ENCODE data around the gene POLR2J. TPM values are rescaled to one million over a fixed set of nuclear protein-coding genes. Genes with fewer than 3 reads are reported as not detected.
"Not testable (repeated sequence)": the region's sequence is repeated elsewhere in the genome, so short reads cannot be mapped to it uniquely, and the experiment has no call there.

The POLR2J gene
- total RNA-seq (2022) (29.4 and 30.6 TPM in 2 replicates), Bru-seq, nascent RNA (percentile 58 among the genes with signal in this experiment), BruChase-seq, experiment 1, labeled RNA remaining after a 6-hour chase (percentile 63 among the genes with signal in this experiment), BruChase-seq, experiment 2, labeled RNA remaining after a 2-hour chase (percentile 52 among the genes with signal in this experiment)
- long read RNA-seq, transcript POLR2J-201 (4 exons, 932 nt), result major isoform, 94 of 106 reads
- long read RNA-seq, partial matches to known transcripts, result 8 of 106 reads
- long read RNA-seq, other reads (novel, unspliced or antisense), result 4 of 106 reads

DNA sequence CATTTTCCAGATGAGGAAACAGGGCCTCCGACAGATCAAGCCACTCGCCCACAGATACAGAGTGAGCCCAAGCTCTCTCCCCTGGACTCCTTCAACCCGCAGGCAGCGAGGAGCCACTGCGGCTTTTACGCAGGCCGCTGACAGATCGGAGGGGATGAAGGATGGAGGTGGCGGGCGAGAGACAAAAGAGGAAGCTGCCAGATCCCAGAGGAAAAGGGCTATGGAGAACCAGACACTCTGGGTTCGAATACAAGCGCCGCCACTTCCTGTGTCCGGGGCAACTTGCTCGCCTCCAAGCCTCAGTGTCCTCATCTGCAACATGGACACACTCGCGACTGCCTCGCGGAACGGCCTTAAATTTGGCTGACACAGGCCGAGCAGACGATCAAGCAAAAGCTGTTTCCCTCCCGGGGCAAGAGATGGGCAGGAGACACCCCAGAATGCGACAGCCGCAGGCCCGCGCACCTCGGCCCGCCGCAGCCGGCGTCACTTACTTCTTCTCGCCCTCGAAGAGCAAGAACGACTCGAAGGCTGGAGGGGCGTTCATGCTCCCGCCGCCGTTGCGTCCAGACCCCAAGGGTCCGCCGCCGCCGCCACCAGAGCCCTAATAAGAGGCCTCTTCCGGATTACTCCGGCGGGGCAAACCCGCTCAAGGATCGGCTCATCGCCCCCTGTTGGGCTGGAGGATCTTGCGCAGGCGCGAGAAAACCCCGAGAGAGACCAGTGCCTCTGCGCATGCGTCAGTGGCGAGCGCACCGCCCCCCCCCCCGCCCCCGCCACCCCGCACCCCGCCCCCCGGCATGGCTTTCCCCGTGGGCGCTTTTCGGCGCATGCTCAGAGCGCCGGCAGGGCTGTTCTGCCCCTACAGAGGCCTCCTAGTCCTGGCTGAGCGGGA lies at the start of gene POLR2J:
TSS of gene POLR2J (minus strand) at position 609 of the 895 bp plus-strand sequence. CDS start at position 547, 62 bp downstream.
- H3K27me3 Mint-ChIP-seq (ENCODE audit: unreplicated experiment); H3K4me1 Mint-ChIP-seq (ENCODE audit: low read depth, unreplicated experiment); BruUV-seq (replicated peaks); intact Hi-C loops (cut with micrococcal nuclease; ENCODE audit: unreplicated experiment); H3K27ac Mint-ChIP-seq (ENCODE audit: unreplicated experiment); H3K9me3 Mint-ChIP-seq (ENCODE audit: low read depth, unreplicated experiment); H3K36me3 Mint-ChIP-seq (ENCODE audit: insufficient read depth, unreplicated experiment): not testable (repeated sequence)
- CTCF ChIA-PET, result interaction anchor here (0.7 kb wide), 1 partner anchor 599 kb away, joined by 3 read pairs; no protein-coding TSS in a partner anchor
- TF ChIP-seq CTCF (IDR thresholded peaks at IDR 0.05; ENCODE audit: unreplicated experiment), result peak; percentile 15
- peak within 1 kb of the TSS; percentile 66 for H3K4me3 Mint-ChIP-seq (ENCODE audit: low read depth, unreplicated experiment)
- peak; percentile 89 for DNase-seq

GRCh38 chr7:102527822-102528793 lies 49.4 kb upstream of the POLR2J start:
- H3K4me1 Mint-ChIP-seq (ENCODE audit: low read depth, unreplicated experiment); BruUV-seq (replicated peaks); H3K27ac Mint-ChIP-seq (ENCODE audit: unreplicated experiment); H3K9me3 Mint-ChIP-seq (ENCODE audit: low read depth, unreplicated experiment); H3K27me3 Mint-ChIP-seq (ENCODE audit: unreplicated experiment); H3K36me3 Mint-ChIP-seq (ENCODE audit: insufficient read depth, unreplicated experiment); intact Hi-C loops (cut with micrococcal nuclease; ENCODE audit: unreplicated experiment); DNase-seq; H3K4me3 Mint-ChIP-seq (ENCODE audit: low read depth, unreplicated experiment); CTCF ChIA-PET: not testable (repeated sequence)

- H3K36me3 Mint-ChIP-seq (ENCODE audit: insufficient read depth, unreplicated experiment); H3K4me1 Mint-ChIP-seq (ENCODE audit: low read depth, unreplicated experiment); DNase-seq; H3K9me3 Mint-ChIP-seq (ENCODE audit: low read depth, unreplicated experiment); BruUV-seq (replicated peaks); H3K4me3 Mint-ChIP-seq (ENCODE audit: low read depth, unreplicated experiment); H3K27ac Mint-ChIP-seq (ENCODE audit: unreplicated experiment); intact Hi-C loops (cut with micrococcal nuclease; ENCODE audit: unreplicated experiment); H3K27me3 Mint-ChIP-seq (ENCODE audit: unreplicated experiment); CTCF ChIA-PET: not testable (repeated sequence)
Measured at GRCh38 chr7:102527182-102527581, 48.5 kb upstream of the POLR2J start.

- H3K27ac Mint-ChIP-seq (ENCODE audit: unreplicated experiment); H3K4me3 Mint-ChIP-seq (ENCODE audit: low read depth, unreplicated experiment); DNase-seq; H3K27me3 Mint-ChIP-seq (ENCODE audit: unreplicated experiment); BruUV-seq (replicated peaks); H3K36me3 Mint-ChIP-seq (ENCODE audit: insufficient read depth, unreplicated experiment); intact Hi-C loops (cut with micrococcal nuclease; ENCODE audit: unreplicated experiment); H3K9me3 Mint-ChIP-seq (ENCODE audit: low read depth, unreplicated experiment); H3K4me1 Mint-ChIP-seq (ENCODE audit: low read depth, unreplicated experiment); CTCF ChIA-PET: not testable (repeated sequence)
Measured at GRCh38 chr7:102524803-102525202, 46.1 kb upstream of the POLR2J start.

GRCh38 chr7:102520797-102521196 lies 42.1 kb upstream of the POLR2J start:
- CTCF ChIA-PET; DNase-seq; H3K36me3 Mint-ChIP-seq (ENCODE audit: insufficient read depth, unreplicated experiment); H3K4me1 Mint-ChIP-seq (ENCODE audit: low read depth, unreplicated experiment); H3K4me3 Mint-ChIP-seq (ENCODE audit: low read depth, unreplicated experiment); intact Hi-C loops (cut with micrococcal nuclease; ENCODE audit: unreplicated experiment); H3K27ac Mint-ChIP-seq (ENCODE audit: unreplicated experiment); H3K9me3 Mint-ChIP-seq (ENCODE audit: low read depth, unreplicated experiment); BruUV-seq (replicated peaks); H3K27me3 Mint-ChIP-seq (ENCODE audit: unreplicated experiment): not testable (repeated sequence)

DNA sequence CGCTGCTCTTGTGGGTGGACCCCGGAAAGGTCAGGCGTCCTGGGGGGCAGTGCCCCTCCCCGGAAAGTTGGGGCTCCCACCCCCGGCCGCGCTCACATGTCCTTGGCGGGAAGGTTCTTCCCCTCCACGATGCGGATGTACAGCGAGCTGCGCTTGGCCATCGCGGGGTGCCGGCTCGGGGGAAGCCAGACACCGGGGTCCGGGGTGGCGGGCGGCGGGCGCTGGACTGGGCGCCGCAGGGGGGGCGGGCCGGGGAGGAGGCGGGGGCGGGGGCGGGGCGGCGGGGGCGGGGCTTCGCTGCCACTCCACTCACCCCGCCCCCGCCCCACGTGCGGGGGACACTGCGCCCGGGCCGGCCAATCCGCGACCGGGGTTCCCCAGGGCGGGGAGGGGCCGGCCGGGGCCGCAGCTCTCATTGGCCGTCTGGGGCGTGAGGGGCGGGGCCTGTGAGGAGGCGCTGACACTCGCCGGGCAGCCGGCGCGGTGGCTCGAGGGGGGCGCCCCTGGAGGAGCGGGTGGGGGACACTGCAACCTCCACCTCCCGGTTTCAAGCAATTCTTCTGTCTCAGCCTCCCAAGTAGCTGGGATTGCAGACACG lies 38.9 kb upstream of the POLR2J start, which contains the start of gene RASA4B:
TSS of gene RASA4B (minus strand) at position 228 of the 598 bp plus-strand sequence. CDS start at position 161, 67 bp downstream.
- H3K4me3 Mint-ChIP-seq (ENCODE audit: low read depth, unreplicated experiment); H3K27me3 Mint-ChIP-seq (ENCODE audit: unreplicated experiment); H3K36me3 Mint-ChIP-seq (ENCODE audit: insufficient read depth, unreplicated experiment); BruUV-seq (replicated peaks); H3K4me1 Mint-ChIP-seq (ENCODE audit: low read depth, unreplicated experiment); CTCF ChIA-PET; intact Hi-C loops (cut with micrococcal nuclease; ENCODE audit: unreplicated experiment); DNase-seq; H3K9me3 Mint-ChIP-seq (ENCODE audit: low read depth, unreplicated experiment); H3K27ac Mint-ChIP-seq (ENCODE audit: unreplicated experiment): not testable (repeated sequence)

DNA sequence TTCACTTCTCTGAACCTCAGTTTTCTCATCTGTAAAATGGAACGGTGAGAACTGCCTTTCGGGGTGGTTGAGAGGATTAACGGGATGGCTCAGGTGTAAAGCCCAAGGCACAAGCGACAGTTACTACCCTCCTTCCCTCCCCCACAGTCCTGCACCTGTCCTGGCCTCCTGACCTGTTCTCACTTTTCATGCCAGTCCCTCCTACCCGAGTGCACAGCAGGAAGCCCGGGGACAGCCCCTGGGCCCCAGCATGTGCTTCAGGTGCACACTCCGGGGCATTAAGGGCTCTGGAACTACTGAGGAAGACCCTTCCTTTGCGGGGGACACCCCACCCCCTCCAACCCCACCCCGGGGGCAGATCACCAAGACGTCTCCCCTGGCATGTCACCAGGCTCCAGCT lies 38.2 kb upstream of the POLR2J start:
- BruUV-seq (replicated peaks), result not testable (repeated sequence)

DNA sequence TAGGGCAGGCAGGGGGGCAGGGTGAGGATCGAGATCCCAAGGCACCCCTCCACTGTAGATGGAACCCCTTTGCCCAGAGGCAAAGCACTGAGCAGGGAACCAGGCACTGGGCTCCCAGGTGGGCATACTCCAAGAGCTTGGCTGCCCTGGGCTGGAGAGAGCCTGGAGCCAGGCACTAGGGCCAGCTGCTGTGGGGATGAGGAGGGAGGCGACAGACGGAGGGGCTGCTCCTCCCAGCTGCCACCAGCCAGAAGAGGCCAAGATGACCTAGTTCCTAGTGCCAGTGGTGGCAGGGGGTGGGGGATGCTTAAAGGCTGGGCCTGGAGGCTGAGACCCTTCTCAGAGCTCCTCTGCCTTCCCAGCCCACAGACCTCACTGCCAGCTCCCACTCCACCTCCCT lies 37.2 kb upstream of the POLR2J start:
- H3K4me3 Mint-ChIP-seq (ENCODE audit: low read depth, unreplicated experiment); BruUV-seq (replicated peaks); H3K27me3 Mint-ChIP-seq (ENCODE audit: unreplicated experiment); DNase-seq; H3K27ac Mint-ChIP-seq (ENCODE audit: unreplicated experiment); CTCF ChIA-PET; H3K9me3 Mint-ChIP-seq (ENCODE audit: low read depth, unreplicated experiment); intact Hi-C loops (cut with micrococcal nuclease; ENCODE audit: unreplicated experiment); H3K36me3 Mint-ChIP-seq (ENCODE audit: insufficient read depth, unreplicated experiment); H3K4me1 Mint-ChIP-seq (ENCODE audit: low read depth, unreplicated experiment): not testable (repeated sequence)

More for the DNA sequence above, 38.2 kb upstream of the POLR2J start:
- DNase-seq; H3K4me1 Mint-ChIP-seq (ENCODE audit: low read depth, unreplicated experiment); H3K27ac Mint-ChIP-seq (ENCODE audit: unreplicated experiment); H3K4me3 Mint-ChIP-seq (ENCODE audit: low read depth, unreplicated experiment); CTCF ChIA-PET; H3K36me3 Mint-ChIP-seq (ENCODE audit: insufficient read depth, unreplicated experiment); H3K27me3 Mint-ChIP-seq (ENCODE audit: unreplicated experiment); H3K9me3 Mint-ChIP-seq (ENCODE audit: low read depth, unreplicated experiment); intact Hi-C loops (cut with micrococcal nuclease; ENCODE audit: unreplicated experiment): not testable (repeated sequence)
